Measurements from ENCODE around the gene SCAI. TPM values are rescaled to one million over a fixed set of nuclear protein-coding genes. Genes with fewer than 3 reads are reported as not detected.

SCAI gene
- total and polyA plus RNA-seq, 9 of the 15 experiments (the other 6 are each of a cell fraction or from before 2014, with no cell fraction given): 0.70 to 12.4 (median 4.2) TPM

DNA sequence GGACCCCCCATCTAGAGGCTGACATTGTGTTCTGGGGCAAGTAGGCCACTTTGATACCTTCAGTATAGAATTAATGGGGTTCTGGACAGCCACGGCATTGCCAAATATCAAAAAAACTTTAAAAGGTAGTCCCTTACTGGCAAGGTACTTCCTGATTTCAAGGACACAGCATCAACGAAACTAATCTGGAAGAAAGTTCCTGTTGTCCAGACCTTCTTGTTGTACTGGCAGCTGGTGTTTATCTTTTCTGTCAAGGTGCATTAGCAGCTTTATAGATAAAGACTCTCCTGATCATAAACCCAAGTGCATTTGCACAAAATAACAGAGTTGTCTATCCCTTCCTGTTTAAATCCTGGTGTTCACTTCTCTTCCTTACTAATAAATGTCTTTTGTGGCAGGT lies 178.7 kb downstream of the SCAI start (continued):
- TF ChIP-seq CHCHD3 (CRISPR knock-in tag; IDR thresholded peaks at IDR 0.05) (no peak), ARNT (IDR thresholded peaks at IDR 0.05) (peak in 1 of 2 experiments; percentile 88; a peak in 2 of 4 replicates), MTA3 (IDR thresholded peaks at IDR 0.05; ENCODE audit: borderline replicate concordance) (0 out of 2 replicates have a peak, but pooled peaks have one; percentile 56), ETV6 (IDR thresholded peaks at IDR 0.05; ENCODE audit: borderline replicate concordance in 1 of 2, low read depth in 2 of 2, low read length in 1 of 2) (0 out of 4 replicates have a peak, but pooled peaks of 1 of the 2 experiments have one; percentile 41), ETV6 (CRISPR knock-in tag; IDR thresholded peaks at IDR 0.05; ENCODE audit: borderline replicate concordance) (no peak), ZNF785 (CRISPR knock-in tag; IDR thresholded peaks at IDR 0.05) (no peak), NBN (IDR thresholded peaks at IDR 0.05; ENCODE audit: low read depth) (peak; percentile 71; the same call in 1 of the 2 replicates), POLR2AphosphoS5 (IDR thresholded peaks at IDR 0.05; ENCODE audit: control insufficient read depth, insufficient read depth, low read depth, low read length) (peak; percentile 92), JUND (IDR thresholded peaks at IDR 0.05; ENCODE audit: borderline replicate concordance, low read depth, low read length) (peak; percentile 62; the same call in 1 of the 2 replicates), JUND (tag; IDR thresholded peaks at IDR 0.05; ENCODE audit: borderline replicate concordance, low read depth, low read length) (no peak; the same call in 2 of the 3 replicates), MBD2 (IDR thresholded peaks at IDR 0.05; ENCODE audit: borderline replicate concordance, low read depth) (peak; percentile 15; the same call in 1 of the 2 replicates), CTBP1 (IDR thresholded peaks at IDR 0.05; ENCODE audit: borderline replicate concordance) (peak; percentile 92), ZNF23 (CRISPR knock-in tag; IDR thresholded peaks at IDR 0.05) (no peak), KLF16 (IDR thresholded peaks at IDR 0.05) (peak; percentile 87), PML (IDR thresholded peaks at IDR 0.05; ENCODE audit: low read length) (peak; percentile 96), RBM25 (IDR thresholded peaks at IDR 0.05; ENCODE audit: low read depth, low read length, severe bottlenecking) (no peak)
- TF ChIP-seq, protein P1, sequence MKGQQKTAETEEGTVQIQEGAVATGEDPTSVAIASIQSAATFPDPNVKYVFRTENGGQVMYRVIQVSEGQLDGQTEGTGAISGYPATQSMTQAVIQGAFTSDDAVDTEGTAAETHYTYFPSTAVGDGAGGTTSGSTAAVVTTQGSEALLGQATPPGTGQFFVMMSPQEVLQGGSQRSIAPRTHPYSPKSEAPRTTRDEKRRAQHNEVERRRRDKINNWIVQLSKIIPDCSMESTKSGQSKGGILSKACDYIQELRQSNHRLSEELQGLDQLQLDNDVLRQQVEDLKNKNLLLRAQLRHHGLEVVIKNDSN (CRISPR knock-in tag; IDR thresholded peaks at IDR 0.05): no peak
- TF ChIP-seq, protein P2, sequence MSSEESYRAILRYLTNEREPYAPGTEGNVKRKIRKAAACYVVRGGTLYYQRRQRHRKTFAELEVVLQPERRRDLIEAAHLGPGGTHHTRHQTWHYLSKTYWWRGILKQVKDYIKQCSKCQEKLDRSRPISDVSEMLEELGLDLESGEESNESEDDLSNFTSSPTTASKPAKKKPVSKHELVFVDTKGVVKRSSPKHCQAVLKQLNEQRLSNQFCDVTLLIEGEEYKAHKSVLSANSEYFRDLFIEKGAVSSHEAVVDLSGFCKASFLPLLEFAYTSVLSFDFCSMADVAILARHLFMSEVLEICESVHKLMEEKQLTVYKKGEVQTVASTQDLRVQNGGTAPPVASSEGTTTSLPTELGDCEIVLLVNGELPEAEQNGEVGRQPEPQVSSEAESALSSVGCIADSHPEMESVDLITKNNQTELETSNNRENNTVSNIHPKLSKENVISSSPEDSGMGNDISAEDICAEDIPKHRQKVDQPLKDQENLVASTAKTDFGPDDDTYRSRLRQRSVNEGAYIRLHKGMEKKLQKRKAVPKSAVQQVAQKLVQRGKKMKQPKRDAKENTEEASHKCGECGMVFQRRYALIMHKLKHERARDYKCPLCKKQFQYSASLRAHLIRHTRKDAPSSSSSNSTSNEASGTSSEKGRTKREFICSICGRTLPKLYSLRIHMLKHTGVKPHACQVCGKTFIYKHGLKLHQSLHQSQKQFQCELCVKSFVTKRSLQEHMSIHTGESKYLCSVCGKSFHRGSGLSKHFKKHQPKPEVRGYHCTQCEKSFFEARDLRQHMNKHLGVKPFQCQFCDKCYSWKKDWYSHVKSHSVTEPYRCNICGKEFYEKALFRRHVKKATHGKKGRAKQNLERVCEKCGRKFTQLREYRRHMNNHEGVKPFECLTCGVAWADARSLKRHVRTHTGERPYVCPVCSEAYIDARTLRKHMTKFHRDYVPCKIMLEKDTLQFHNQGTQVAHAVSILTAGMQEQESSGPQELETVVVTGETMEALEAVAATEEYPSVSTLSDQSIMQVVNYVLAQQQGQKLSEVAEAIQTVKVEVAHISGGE (CRISPR knock-in tag; IDR thresholded peaks at IDR 0.05): peak in 1 of 3 experiments; percentile 39; a peak in 1 of 6 replicates
- TF ChIP-seq, protein P3, sequence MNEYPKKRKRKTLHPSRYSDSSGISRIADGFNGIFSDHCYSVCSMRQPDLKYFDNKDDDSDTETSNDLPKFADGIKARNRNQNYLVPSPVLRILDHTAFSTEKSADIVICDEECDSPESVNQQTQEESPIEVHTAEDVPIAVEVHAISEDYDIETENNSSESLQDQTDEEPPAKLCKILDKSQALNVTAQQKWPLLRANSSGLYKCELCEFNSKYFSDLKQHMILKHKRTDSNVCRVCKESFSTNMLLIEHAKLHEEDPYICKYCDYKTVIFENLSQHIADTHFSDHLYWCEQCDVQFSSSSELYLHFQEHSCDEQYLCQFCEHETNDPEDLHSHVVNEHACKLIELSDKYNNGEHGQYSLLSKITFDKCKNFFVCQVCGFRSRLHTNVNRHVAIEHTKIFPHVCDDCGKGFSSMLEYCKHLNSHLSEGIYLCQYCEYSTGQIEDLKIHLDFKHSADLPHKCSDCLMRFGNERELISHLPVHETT (CRISPR knock-in tag; conservative IDR thresholded peaks at IDR 0.05 in 1 of 2, IDR thresholded peaks at IDR 0.05 in 1 of 2): 0 out of 4 replicates have a peak, but pooled peaks of 1 of the 2 experiments have one; percentile 30

Data from K562 (cell line).